ENCODE measurements around the gene ZNF697.
"Not testable (repeated sequence)": the region's sequence is repeated elsewhere in the genome, so short reads cannot be mapped to it uniquely, and the experiment has no call there.

ZNF697 gene

GRCh38 chr1:119569930-119570622 is 78.0 kb downstream of the ZNF697 start:
- H3K4me3 ChIP-seq, H3K27ac ChIP-seq: not testable (repeated sequence)
